ENCODE results near the gene TERF2IP.

- TF ChIP-seq CTCF (IDR thresholded peaks at IDR 0.05) (no peak), EZH2 (IDR thresholded peaks at IDR 0.05) (no peak)
Observed at GRCh38 chr16:75702242-75702641, 54.7 kb downstream of the TERF2IP start.

Measured in neural progenitor cell (in vitro differentiated cells).